ENCODE results near the gene KLF16. TPM values are rescaled to one million over a fixed set of nuclear protein-coding genes. Genes with fewer than 3 reads are reported as not detected.

The KLF16 gene
- total and polyA plus RNA-seq, 9 of the 15 experiments (the other 6 are each of a cell fraction or from before 2014, with no cell fraction given) = 0.04 to 60.4 (median 6.8) TPM

- TF ChIP-seq KLF13 (tag; IDR thresholded peaks at IDR 0.05; ENCODE audit: borderline replicate concordance, low read depth) (peak; percentile 27; the same call in 1 of the 2 replicates), ELF2 (CRISPR knock-in tag; IDR thresholded peaks at IDR 0.05) (no peak), ZKSCAN8 (CRISPR knock-in tag; IDR thresholded peaks at IDR 0.05) (no peak), ZSCAN32 (CRISPR knock-in tag; IDR thresholded peaks at IDR 0.05) (no peak), RBM14 (IDR thresholded peaks at IDR 0.05; ENCODE audit: borderline replicate concordance, insufficient read depth, low read depth, low read length) (no peak), ZNF79 (CRISPR knock-in tag; IDR thresholded peaks at IDR 0.05; ENCODE audit: low read depth) (no peak), BRCA1 (IDR thresholded peaks at IDR 0.05) (no peak), BRCA1 (CRISPR knock-in tag; IDR thresholded peaks at IDR 0.05) (no peak), FUS (optimal IDR thresholded peaks at IDR 0.05; ENCODE audit: low read depth, low read length) (no peak), HMG20A (CRISPR knock-in tag; conservative IDR thresholded peaks at IDR 0.05) (no peak), TCF7 (IDR thresholded peaks at IDR 0.05; ENCODE audit: borderline replicate concordance) (no peak), NR2F6 (CRISPR knock-in tag; IDR thresholded peaks at IDR 0.05) (no peak), TEAD4 (IDR thresholded peaks at IDR 0.05; ENCODE audit: low read length) (no peak), TEAD4 (CRISPR knock-in tag; IDR thresholded peaks at IDR 0.05; ENCODE audit: borderline replicate concordance) (0 out of 2 replicates have a peak, but pooled peaks have one; percentile 65), SFPQ (IDR thresholded peaks at IDR 0.05; ENCODE audit: low read depth, low read length) (no peak), SMARCC2 (IDR thresholded peaks at IDR 0.05; ENCODE audit: low read depth) (no peak), ZNF431 (CRISPR knock-in tag; IDR thresholded peaks at IDR 0.05) (no peak), MBD2 (IDR thresholded peaks at IDR 0.05; ENCODE audit: borderline replicate concordance, low read depth) (no peak), CLOCK (CRISPR knock-in tag; IDR thresholded peaks at IDR 0.05; ENCODE audit: borderline replicate concordance) (no peak), MEF2A (IDR thresholded peaks at IDR 0.05; ENCODE audit: control insufficient read depth, low read depth, low read length) (no peak), NONO (IDR thresholded peaks at IDR 0.05; ENCODE audit: low read depth in 2 of 2, low read length in 1 of 2) (no peak)
- TF ChIP-seq, protein P1, sequence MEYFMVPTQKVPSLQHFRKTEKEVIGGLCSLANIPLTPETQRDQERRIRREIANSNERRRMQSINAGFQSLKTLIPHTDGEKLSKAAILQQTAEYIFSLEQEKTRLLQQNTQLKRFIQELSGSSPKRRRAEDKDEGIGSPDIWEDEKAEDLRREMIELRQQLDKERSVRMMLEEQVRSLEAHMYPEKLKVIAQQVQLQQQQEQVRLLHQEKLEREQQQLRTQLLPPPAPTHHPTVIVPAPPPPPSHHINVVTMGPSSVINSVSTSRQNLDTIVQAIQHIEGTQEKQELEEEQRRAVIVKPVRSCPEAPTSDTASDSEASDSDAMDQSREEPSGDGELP (CRISPR knock-in tag; IDR thresholded peaks at IDR 0.05; ENCODE audit: borderline replicate concordance) = peak; percentile 58
Observed at GRCh38 chr19:1812426-1813191, 50.8 kb downstream of the KLF16 start (continued).
